Erythroblast (primary cell): ENCODE results near the gene DDX54.
A peak's percentile ranks its signal among the peaks of the same experiment; 100 is the strongest.

ENCODE experiments used
- DNase-seq, 2 experiments: peaks; one replicate each; lab custom pipeline; 2025; lab: John Stamatoyannopoulos, UW
- GATA1 ChIP-seq: IDR thresholded peaks from 2 replicates; pipeline ENCODE4 v1.6.1; 2011; ENCODE audit warnings: low read depth, mild to moderate bottlenecking, control low read depth, low read length, moderate library complexity
- POLR2A ChIP-seq: IDR thresholded peaks from 2 replicates; pipeline ENCODE4 v1.6.1; 2011; ENCODE audit warnings: mild to moderate bottlenecking, low read length

DDX54 gene

GRCh38 chr12:113185180-113186032 is at the start of gene DDX54, which contains the start of gene RITA1:
Gene DDX54, minus strand, starts transcription at chr12:113185478. Its CDS starts 27 bp downstream, at chr12:113185451.
Gene RITA1, plus strand, starts transcription at chr12:113185721. Its CDS starts 1,026 bp downstream, at chr12:113186747.
- TF ChIP-seq GATA1 (no peak), POLR2A (peak; percentile 85)
- DNase-seq, result peak; percentile 89 to 92

DNA sequence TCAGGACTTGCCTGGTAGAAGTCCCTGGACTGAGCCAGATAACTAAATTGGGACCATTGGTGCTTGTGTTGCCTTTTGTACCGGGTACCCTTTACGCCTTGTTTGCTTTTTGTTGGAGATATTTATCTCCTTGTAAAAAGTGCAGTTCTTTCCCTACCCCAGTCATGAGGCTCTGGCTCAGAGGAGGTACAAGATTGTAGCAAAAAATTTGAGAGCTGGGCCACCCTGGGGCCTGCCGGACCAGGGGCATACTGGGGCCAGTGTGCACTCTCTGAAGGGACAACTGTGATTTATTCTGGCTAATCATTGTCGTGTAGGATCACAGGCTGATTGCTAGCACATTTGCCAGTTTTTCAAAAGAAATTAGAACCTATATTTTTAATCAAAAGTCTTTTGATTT is 49.2 kb upstream of the DDX54 start:
- TF ChIP-seq POLR2A, result no peak

GRCh38 chr12:113233967-113234366 is 48.7 kb upstream of the DDX54 start:
- DNase-seq, result no peak
- TF ChIP-seq GATA1, result no peak
- no peak for TF ChIP-seq POLR2A

More for the DNA sequence above, 49.2 kb upstream of the DDX54 start:
- no peak for DNase-seq

GRCh38 chr12:113232840-113233585 is 47.7 kb upstream of the DDX54 start:
- DNase-seq, result peak in 1 of 2 experiments; percentile 39
- TF ChIP-seq POLR2A (peak; percentile 64), GATA1 (no peak)

GRCh38 chr12:113232089-113232839 is 47.0 kb upstream of the DDX54 start:
- TF ChIP-seq POLR2A, result no peak
- TF ChIP-seq GATA1, result no peak
- DNase-seq, result no peak

- TF ChIP-seq GATA1 (no peak), POLR2A (no peak)
- peak; percentile 20 to 51 for DNase-seq
Measured at GRCh38 chr12:113231235-113232088, 46.2 kb upstream of the DDX54 start.

DNA sequence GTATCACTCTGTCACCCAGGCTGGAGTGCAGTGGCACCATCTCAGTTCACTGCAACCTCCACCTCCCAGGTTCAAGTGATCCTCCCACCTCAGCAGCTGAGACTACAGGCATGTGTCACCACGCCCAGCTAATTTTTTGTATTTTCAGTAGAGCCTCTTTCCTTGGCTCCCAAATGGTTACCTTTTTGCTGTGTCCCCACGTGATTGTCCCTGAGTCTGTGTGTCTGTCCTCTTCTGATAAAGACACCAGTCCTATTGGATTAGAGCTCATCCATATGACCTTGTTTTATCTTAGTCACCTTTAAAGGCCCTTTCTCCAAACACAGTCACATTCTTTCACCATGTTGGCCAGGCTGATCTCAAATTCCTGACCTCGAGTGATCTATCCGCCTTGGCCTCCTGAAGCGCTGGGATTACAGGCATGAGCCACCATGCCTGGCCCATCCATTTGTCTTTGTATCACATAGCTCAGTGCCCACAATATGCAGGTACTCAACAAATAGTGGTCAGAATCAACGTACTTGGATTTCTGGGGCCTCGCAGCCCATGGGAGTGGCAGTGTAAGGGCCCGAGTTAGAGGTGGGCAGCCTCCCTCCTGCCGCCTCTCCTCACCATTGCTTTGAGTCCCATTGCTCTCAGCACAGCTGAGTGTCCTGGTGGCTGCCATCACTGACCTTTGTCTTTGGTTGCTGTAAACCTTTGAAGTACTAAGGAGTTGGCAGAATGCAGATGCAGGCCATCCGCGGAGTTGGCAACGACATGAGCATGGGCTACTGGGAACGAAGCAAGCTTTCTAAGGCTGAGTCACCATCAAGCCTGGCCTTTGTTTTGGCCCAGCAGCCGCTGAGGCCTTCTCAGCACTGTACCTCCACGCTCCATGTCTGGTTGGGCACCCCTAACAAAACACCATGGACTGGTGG is 45.3 kb upstream of the DDX54 start:
- TF ChIP-seq GATA1 (no peak), POLR2A (no peak)

DNA sequence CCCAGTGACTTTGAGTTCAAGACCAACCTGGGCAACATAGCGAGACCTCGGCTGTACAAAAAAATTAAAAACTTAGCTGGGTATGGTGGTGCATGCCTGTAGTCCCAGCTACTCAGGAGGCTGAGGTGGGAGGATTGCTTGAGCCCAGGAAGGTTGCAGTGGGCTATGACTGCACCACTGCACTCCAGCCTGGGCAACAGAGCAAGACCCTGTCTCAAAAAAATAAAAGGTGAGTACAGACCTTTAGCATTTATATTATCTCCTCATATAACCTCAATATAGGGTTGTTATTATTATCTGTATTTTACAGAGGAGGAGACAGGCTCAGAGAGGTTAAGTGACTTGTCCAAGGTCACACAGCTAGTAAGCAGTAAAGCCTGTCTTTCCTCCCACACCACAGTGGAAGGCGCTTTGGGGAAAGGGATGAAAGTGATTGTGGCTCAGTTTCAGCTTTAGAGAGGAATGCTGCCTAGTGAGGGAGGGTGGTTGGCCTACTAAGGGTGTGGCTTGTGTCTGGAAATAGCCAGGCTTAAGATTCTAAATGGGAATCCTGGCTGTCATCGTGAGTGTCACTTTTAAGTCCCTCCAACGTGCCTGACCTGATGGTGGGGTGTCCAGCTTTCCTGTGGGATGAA is 43.2 kb upstream of the DDX54 start:
- DNase-seq, result no peak
- TF ChIP-seq POLR2A (no peak), GATA1 (no peak)

More for the DNA sequence above, 45.3 kb upstream of the DDX54 start:
- peak; percentile 19 to 60 for DNase-seq

GRCh38 chr12:113227686-113228391 is 42.6 kb upstream of the DDX54 start:
- TF ChIP-seq POLR2A, result no peak
- TF ChIP-seq GATA1, result no peak

GRCh38 chr12:113226696-113227568 is 41.7 kb upstream of the DDX54 start:
- no peak for TF ChIP-seq POLR2A
- TF ChIP-seq GATA1, result no peak
- peak; percentile 19 to 42 for DNase-seq

More at GRCh38 chr12:113227686-113228391, 42.6 kb upstream of the DDX54 start:
- DNase-seq, result no peak
